ENCODE measurements around the gene NDUFV1.

DNA sequence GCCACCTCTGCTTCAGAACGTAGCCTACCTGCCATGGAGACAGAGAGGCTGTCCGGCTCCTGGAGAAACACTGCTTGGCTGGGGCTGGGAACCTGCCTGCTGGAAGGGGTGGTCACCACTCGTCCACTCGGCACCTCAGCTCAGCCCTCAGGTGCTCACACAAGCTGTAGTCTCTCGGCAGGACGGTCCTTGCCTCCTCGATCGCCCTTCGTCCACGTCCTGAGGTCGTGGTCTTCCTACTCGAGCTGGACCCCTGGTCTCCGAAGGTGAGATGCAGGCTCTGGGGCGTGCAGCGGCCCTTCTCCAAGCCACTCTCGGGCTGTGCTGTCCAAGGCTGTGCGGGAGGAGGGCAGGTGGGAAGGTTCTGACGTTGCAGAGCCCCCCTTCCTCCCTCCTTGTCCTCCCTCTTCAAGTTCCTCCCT, 32.7 kb downstream of the NDUFV1 start, which contains the start of gene TBX10:
- no peak for TF ChIP-seq ZNF274 (IDR thresholded peaks at IDR 0.05; ENCODE audit: low read depth, low read length)
- no peak for TF ChIP-seq YY1 (IDR thresholded peaks at IDR 0.05; ENCODE audit: insufficient read depth, insufficient read length)
- TF ChIP-seq SUZ12 (IDR thresholded peaks at IDR 0.05; ENCODE audit: extremely low read depth, insufficient read depth, insufficient read length), result no peak
